Body of pancreas (tissue), 4 donors: ENCODE measurements around the gene KRTAP10-1. TPM values are rescaled to one million over a fixed set of nuclear protein-coding genes. Genes with fewer than 3 reads are reported as not detected.

ENCODE experiments used
- ATAC-seq: fragments of 150-250 bp; one replicate; pipeline ENCODE4 v1.9.1; 2016
- DNase-seq, 4 donors: peaks; one replicate each; pipeline ENCODE4 v3.0.0-alpha.2; 2019
- H3K27ac ChIP-seq, 4 donors: fragments of 200-600 bp; sonication (generic); 1 replicate in 3 of 4; 2 replicates in 1 of 4; pipeline versions ENCODE4 v1.5.1 to v1.6.1; 2016 to 2019; ENCODE audit warnings: mild to moderate bottlenecking in 1 of 4, mixed read lengths in 1 of 4, moderate library complexity in 1 of 4
- H3K27me3 ChIP-seq, 2 donors: fragments of 200-600 bp; sonication (generic); one replicate each; pipeline ENCODE4 v1.6.0; 2016; ENCODE audit warnings: mild to moderate bottlenecking in 1 of 2
- H3K36me3 ChIP-seq, 2 donors: fragments of 200-600 bp; sonication (generic); replicated peaks in 1 of 2; 2 replicates each; pipeline ENCODE4 v1.5.1; 2016; ENCODE audit warnings: low read depth in 2 of 2; ENCODE audit not compliant: insufficient read depth in 1 of 2
- H3K4me1 ChIP-seq: fragments of 200-600 bp; sonication (generic); one replicate; pipeline ENCODE4 v1.6.0; 2016
- H3K4me3 ChIP-seq, 2 donors: fragments of 200-600 bp; sonication (generic); 1 replicate in 1 of 2; 2 replicates in 1 of 2; pipeline ENCODE4 v1.5.1; 2016 to 2019
- H3K9me3 ChIP-seq, 3 donors: fragments of 200-600 bp; sonication (generic); 1 replicate in 2 of 3; 2 replicates in 1 of 3; pipeline ENCODE4 v1.5.1; 2016
- CTCF ChIP-seq, 7 experiments: fragments of 450-650 bp in 4 of 7; fragments of 200-600 bp in 3 of 7; sonication (generic) in 3 of 7; IDR thresholded peaks; one replicate each; pipeline ENCODE4 v1.5.1; 2016 to 2019; ENCODE audit warnings: antibody characterized with exemption in 7 of 7
- POLR2A ChIP-seq, 3 donors: fragments of 450-650 bp; IDR thresholded peaks; one replicate each; pipeline ENCODE4 v1.6.1; 2016; ENCODE audit warnings: antibody characterized with exemption in 3 of 3, mild to moderate bottlenecking in 2 of 3
- WGBS, 2 donors: methylation state at CpG; one replicate each; pipeline ENCODE4 v1.1.5; 2017; 5-methylcytosine and 5-hydroxymethylcytosine counted together
- intact Hi-C: fragments of 100-400 bp; cut with DNase I; formaldehyde crosslinking; loops from one replicate; pipeline ENCODE4 v1.15.1; 2023
- total RNA-seq, 2 donors: library from RNA; depleted of rRNA; stranded (reverse); fragments of >200 nt; gene quantifications; one replicate each; pipeline ENCODE4 v1.1.0, GENCODE V29; 2016

Gene KRTAP10-1
- total RNA-seq, 2 donors from 2014 or later: not detected

GRCh38 chr21:44533121-44533890 lies 6.7 kb downstream of the KRTAP10-1 start:
- intact Hi-C loops: no loop called here
- ATAC-seq (no peak), DNase-seq (peak in 1 of 4 donors; percentile 12)
- TF ChIP-seq CTCF (IDR thresholded peaks at IDR 0.05) (no peak), POLR2A (IDR thresholded peaks at IDR 0.05) (no peak)
- Histone ChIP-seq H3K27me3 (no peaks in the 10 kb centered on the region), H3K36me3 (no peaks in the 10 kb centered on the region), H3K9me3 (no peaks in the 10 kb centered on the region), H3K4me1 (no peaks in the 10 kb centered on the region), H3K4me3 (no peak overlapping the region), H3K27ac (no peak overlapping the region)
- 76 to 78% methylated on average over 19 to 31 of the region's 37 CpGs for WGBS, 2 donors

DNA sequence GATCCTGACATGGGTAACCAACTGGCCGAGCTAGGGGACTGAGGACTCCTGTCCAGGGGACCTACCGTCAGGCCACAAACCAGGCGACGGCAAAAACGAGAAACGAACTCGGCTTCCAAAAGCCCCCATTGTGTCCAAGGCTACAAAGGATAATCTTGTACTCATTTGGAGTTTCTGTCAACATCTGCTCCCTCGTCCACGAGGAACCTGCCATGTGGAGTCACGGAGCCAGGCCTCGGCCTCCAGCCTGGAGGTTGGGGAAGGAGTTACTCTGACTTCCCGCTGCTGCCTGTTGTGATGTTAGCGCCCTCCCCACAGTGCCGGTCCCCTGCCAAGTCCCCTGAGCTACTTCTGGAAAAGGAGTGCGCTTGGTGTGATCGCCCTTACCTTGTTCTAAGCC lies 7.3 kb downstream of the KRTAP10-1 start:
- Histone ChIP-seq H3K36me3 (no peaks in the 10 kb centered on the region), H3K9me3 (no peaks in the 10 kb centered on the region), H3K27me3 (no peaks in the 10 kb centered on the region), H3K4me3 (no peak overlapping the region), H3K4me1 (no peaks in the 10 kb centered on the region), H3K27ac (no peak overlapping the region)
- intact Hi-C loops: no loop called here
- no peak for TF ChIP-seq CTCF (IDR thresholded peaks at IDR 0.05)
- no peak for TF ChIP-seq POLR2A (IDR thresholded peaks at IDR 0.05)
- no peak for ATAC-seq
- 79 to 89% methylated on average over 14 to 16 of the region's 16 CpGs for WGBS, 2 donors
- no peak for DNase-seq

DNA sequence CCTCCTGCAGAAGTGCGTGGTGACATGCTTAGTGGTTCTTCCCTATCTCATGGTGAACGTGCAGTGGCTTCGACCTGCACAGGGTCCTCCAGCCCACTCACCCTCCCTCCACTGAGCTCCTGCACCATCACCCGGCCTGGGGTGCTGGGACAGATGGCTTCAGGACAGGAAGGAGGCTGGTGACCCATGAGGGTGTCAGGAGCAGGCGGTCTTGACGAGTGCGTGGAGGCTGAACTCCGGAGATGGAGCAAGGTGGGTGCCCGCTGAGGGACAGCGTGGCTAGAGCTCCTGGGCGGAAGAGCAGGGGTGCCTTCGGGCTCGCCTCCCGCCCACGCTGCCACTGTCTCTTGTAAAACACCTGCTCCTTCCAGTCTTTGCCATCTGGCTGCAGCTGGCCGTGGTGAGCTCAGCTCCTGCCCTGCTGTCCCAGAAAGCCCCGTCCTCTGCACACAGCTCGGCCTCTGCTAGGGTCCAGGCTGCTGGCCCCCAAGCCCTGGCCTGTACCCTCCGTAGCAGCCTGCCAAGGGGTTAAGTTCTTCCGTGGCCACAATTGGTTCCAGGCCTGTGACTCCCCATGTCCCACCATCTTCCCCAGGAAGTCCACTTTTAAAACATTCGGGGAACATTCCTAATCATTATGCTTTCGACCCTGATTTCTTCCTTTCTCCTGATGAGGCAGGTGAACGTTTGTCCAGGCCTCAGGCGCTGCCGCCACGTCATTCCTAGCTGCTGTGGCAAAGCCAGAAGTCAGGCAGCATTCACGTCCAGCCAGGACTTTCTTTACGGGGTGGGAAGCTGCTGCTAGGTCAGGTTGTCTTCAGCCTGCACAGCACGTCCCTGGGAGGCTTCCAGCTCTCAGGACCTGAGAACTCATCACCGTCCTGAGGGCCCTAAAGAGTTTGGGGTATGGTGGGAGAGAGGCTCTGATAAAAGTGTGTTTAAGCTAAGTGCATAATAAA lies 8.1 kb downstream of the KRTAP10-1 start:
- Histone ChIP-seq H3K9me3 (no peaks in the 10 kb centered on the region), H3K27me3 (no peaks in the 10 kb centered on the region), H3K36me3 (no peaks in the 10 kb centered on the region), H3K27ac (no peak overlapping the region), H3K4me3 (no peak overlapping the region), H3K4me1 (no peaks in the 10 kb centered on the region)
- 68 to 74% methylated on average over 27 to 30 of the region's 30 CpGs for WGBS, 2 donors
- peak in 1 of 4 donors; percentile 9 for DNase-seq
- intact Hi-C loops: no loop called here
- TF ChIP-seq POLR2A (IDR thresholded peaks at IDR 0.05): no peak
- TF ChIP-seq CTCF (IDR thresholded peaks at IDR 0.05): no peak
- ATAC-seq: no peak

- Histone ChIP-seq H3K27ac (no peak overlapping the region), H3K36me3 (no peaks in the 10 kb centered on the region), H3K9me3 (no peaks in the 10 kb centered on the region), H3K4me1 (no peaks in the 10 kb centered on the region), H3K27me3 (no peaks in the 10 kb centered on the region), H3K4me3 (no peak overlapping the region)
- intact Hi-C loops: no loop called here
- DNase-seq: no peak
- WGBS, 2 donors: 69 to 73% methylated on average over 15 to 23 of the region's 23 CpGs
- no peak for ATAC-seq
- TF ChIP-seq POLR2A (IDR thresholded peaks at IDR 0.05) (no peak), CTCF (IDR thresholded peaks at IDR 0.05) (no peak)
Measured at GRCh38 chr21:44530903-44531605, 8.9 kb downstream of the KRTAP10-1 start.
